ENCODE data around the gene MRGPRE.

The MRGPRE gene

GRCh38 chr11:3225826-3226750, 6.1 kb downstream of the MRGPRE start:
- peak in 1 of 2 donors; percentile 11 for DNase-seq

- DNase-seq: peak in 1 of 2 donors; percentile 7
These were observed 7.0 kb downstream of the MRGPRE start for GRCh38 chr11:3225159-3225758.

GRCh38 chr11:3224401-3225057, 7.7 kb downstream of the MRGPRE start:
- DNase-seq: peak in 1 of 2 donors; percentile 7

GRCh38 chr11:3223932-3224381, 8.3 kb downstream of the MRGPRE start:
- peak in 1 of 2 donors; percentile 8 for DNase-seq

- DNase-seq: peak in 1 of 2 donors; percentile 10
These were observed 9.0 kb downstream of the MRGPRE start for GRCh38 chr11:3222941-3223915.

- peak in 1 of 2 donors; percentile 1 for DNase-seq
These were observed 10.0 kb downstream of the MRGPRE start for GRCh38 chr11:3222003-3222855.

GRCh38 chr11:3221408-3222002, 10.7 kb downstream of the MRGPRE start:
- no peak for DNase-seq

GRCh38 chr11:3220521-3221407, 11.5 kb downstream of the MRGPRE start:
- DNase-seq: peak in 1 of 2 donors; percentile 5

- DNase-seq: no peak
These were observed 12.1 kb downstream of the MRGPRE start for GRCh38 chr11:3220101-3220500.

GRCh38 chr11:3219281-3219892, 12.8 kb downstream of the MRGPRE start:
- DNase-seq: no peak

- no peak for DNase-seq
These were observed 13.5 kb downstream of the MRGPRE start, which contains the start of gene MRGPRG for GRCh38 chr11:3218483-3219280. MRGPRG (minus strand) TSS chr11:3218813; CDS start chr11:3218813, 0 bp downstream.

- no peak for DNase-seq
These were observed 14.3 kb downstream of the MRGPRE start for GRCh38 chr11:3217818-3218482.

GRCh38 chr11:3216027-3216525, 16.1 kb downstream of the MRGPRE start:
- DNase-seq: no peak

- DNase-seq: no peak
These were observed 16.7 kb downstream of the MRGPRE start for GRCh38 chr11:3215346-3216026.

- DNase-seq: no peak
These were observed 17.9 kb downstream of the MRGPRE start for GRCh38 chr11:3214420-3214699.

GRCh38 chr11:3213659-3214419, 18.4 kb downstream of the MRGPRE start:
- DNase-seq: no peak
